Liver (tissue), 9 donors: Measurements from ENCODE around the gene PPM1N. TPM values are rescaled to one million over a fixed set of nuclear protein-coding genes. Genes with fewer than 3 reads are reported as not detected.

Source experiments
- DNase-seq: peaks from one replicate; pipeline ENCODE4 v3.0.0-alpha.2; 2017; ENCODE audit warnings: low spot score
- H3K27ac ChIP-seq, 2 donors: one replicate each; pipeline ENCODE4 v1.7.0; 2013; ENCODE audit warnings: inconsistent platforms in 2 of 2, low read length in 2 of 2, control low read depth in 1 of 2, low read depth in 1 of 2, mild to moderate bottlenecking in 1 of 2
- H3K27me3 ChIP-seq, 4 donors: one replicate each; pipeline versions ENCODE4 v1.6.1 to v1.7.0; 2013; ENCODE audit warnings: low read length in 3 of 4, inconsistent platforms in 1 of 4, mild to moderate bottlenecking in 1 of 4, moderate library complexity in 1 of 4; ENCODE audit not compliant: control insufficient read depth in 4 of 4, insufficient read depth in 4 of 4
- H3K36me3 ChIP-seq, 4 donors: one replicate each; pipeline versions ENCODE4 v1.6.1 to v1.7.0; 2013; ENCODE audit warnings: low read length in 3 of 4, mild to moderate bottlenecking in 3 of 4, low read depth in 1 of 4, moderate library complexity in 1 of 4; ENCODE audit not compliant: control insufficient read depth in 4 of 4, insufficient read depth in 3 of 4
- H3K4me1 ChIP-seq, 4 donors: one replicate each; pipeline versions ENCODE4 v1.6.1 to v1.7.0; 2013; ENCODE audit warnings: low read length in 3 of 4, mild to moderate bottlenecking in 3 of 4, moderate library complexity in 1 of 4; ENCODE audit not compliant: control insufficient read depth in 4 of 4, insufficient read depth in 4 of 4
- H3K4me3 ChIP-seq, 3 donors: one replicate each; pipeline versions ENCODE4 v1.6.1 to v1.7.0; 2013; ENCODE audit warnings: low read length in 3 of 3, control low read depth in 1 of 3, low read depth in 1 of 3, mild to moderate bottlenecking in 1 of 3
- H3K9ac ChIP-seq, 2 donors: one replicate each; pipeline ENCODE4 v1.7.0; 2013; ENCODE audit warnings: low read length in 2 of 2, mild to moderate bottlenecking in 2 of 2, moderate library complexity in 2 of 2, control low read depth in 1 of 2, low read depth in 1 of 2
- H3K9me3 ChIP-seq, 4 donors: one replicate each; pipeline versions ENCODE4 v1.6.1 to v1.7.0; 2013; ENCODE audit warnings: low read length in 3 of 4; ENCODE audit not compliant: control insufficient read depth in 4 of 4
- EGR1 ChIP-seq, 2 donors: IDR thresholded peaks; 2 replicates each; pipeline ENCODE4 v1.6.1; 2016 to 2018; ENCODE audit warnings: antibody characterized with exemption in 2 of 2, low read depth in 2 of 2
- FOXA1 ChIP-seq: IDR thresholded peaks from 2 replicates; pipeline ENCODE4 v1.6.1; 2016; ENCODE audit warnings: antibody characterized with exemption
- FOXA2 ChIP-seq: IDR thresholded peaks from 2 replicates; pipeline ENCODE4 v1.6.1; 2016; ENCODE audit warnings: antibody characterized with exemption
- HNF4A ChIP-seq, 2 donors: conservative IDR thresholded peaks; 2 replicates each; pipeline ENCODE4 v1.6.1; 2016; ENCODE audit warnings: antibody characterized with exemption in 2 of 2, mild to moderate bottlenecking in 2 of 2
- HNF4G ChIP-seq: IDR thresholded peaks from 2 replicates; pipeline ENCODE4 v1.6.1; 2016; ENCODE audit warnings: antibody characterized with exemption
- JUND ChIP-seq, 2 donors: IDR thresholded peaks; 2 replicates each; pipeline ENCODE4 v1.6.1; 2016; ENCODE audit warnings: antibody characterized with exemption in 2 of 2
- NR2F2 ChIP-seq: IDR thresholded peaks from 2 replicates; pipeline ENCODE4 v1.6.1; 2016; ENCODE audit warnings: antibody characterized with exemption
- RAD21 ChIP-seq, 2 donors: IDR thresholded peaks; 2 replicates each; pipeline ENCODE4 v1.6.1; 2016; ENCODE audit warnings: antibody characterized with exemption in 2 of 2, mild to moderate bottlenecking in 2 of 2
- RXRA ChIP-seq, 2 donors: IDR thresholded peaks; 2 replicates each; pipeline ENCODE4 v1.6.1; 2017 to 2018; ENCODE audit warnings: antibody characterized with exemption in 2 of 2, mild to moderate bottlenecking in 1 of 2
- SP1 ChIP-seq: IDR thresholded peaks from 2 replicates; pipeline ENCODE4 v1.6.1; 2018; ENCODE audit warnings: antibody characterized with exemption, mild to moderate bottlenecking
- TAF1 ChIP-seq: conservative IDR thresholded peaks from 2 replicates; pipeline ENCODE4 v1.6.1; 2016; ENCODE audit warnings: antibody characterized with exemption, mild to moderate bottlenecking
- YY1 ChIP-seq: IDR thresholded peaks from 2 replicates; pipeline ENCODE4 v1.6.1; 2016; ENCODE audit warnings: antibody characterized with exemption, mild to moderate bottlenecking
- WGBS: extraction: QIAGEN DNeasy Blood & Tissue Kit; methylation state at CpG from one replicate; pipeline ENCODE4 v1.1.7; 2013; 5-methylcytosine and 5-hydroxymethylcytosine counted together
- polyA plus RNA-seq, 2 donors: library from polyadenylated mRNA; stranded (reverse) in 1 of 2; unstranded in 1 of 2; fragments of 200-250 nt in 1 of 2; fragments of >200 nt in 1 of 2; fragmentation: Nextera tagmentation in 1 of 2; extraction: Ambion mirVana in 1 of 2; gene quantifications; one replicate each; pipeline versions ENCODE4 v1.2.1 to v1.2.3, GENCODE V29; 2013 to 2015
- total RNA-seq, 2 donors: library from RNA; depleted of rRNA; stranded (reverse); fragments of >200 nt; gene quantifications; one replicate each; pipeline ENCODE4 v1.2.3, GENCODE V29; 2014
- TF ChIP-seq, protein P1 (sequence below): IDR thresholded peaks from 2 replicates; pipeline ENCODE4 v1.6.1; 2016; ENCODE audit warnings: antibody characterized with exemption, mild to moderate bottlenecking
- TF ChIP-seq, protein P2 (sequence below): IDR thresholded peaks from 2 replicates; pipeline ENCODE4 v1.6.1; 2016; ENCODE audit warnings: antibody characterized with exemption
- TF ChIP-seq, protein P3 (sequence below): fragments of 150-350 bp; IDR thresholded peaks from 2 replicates; pipeline ENCODE4 v1.5.1; 2017; ENCODE audit warnings: improper control_type of control experiment, low read depth, low read length; ENCODE audit not compliant: missing input control
- TF ChIP-seq, protein P4 (sequence below): IDR thresholded peaks from 2 replicates; pipeline ENCODE4 v1.6.1; 2016; ENCODE audit warnings: antibody characterized with exemption
- TF ChIP-seq, protein P5 (sequence below): IDR thresholded peaks from 2 replicates; pipeline ENCODE4 v1.6.1; 2016; ENCODE audit warnings: antibody characterized with exemption
- donor health status: healthy.
- donor health status: healthy.
- donor health status: healthy.
- donor health status: healthy.
- donor health status: healthy.

Gene PPM1N
- total and polyA plus RNA-seq, 4 donors: 0.17 to 1.5 (median 0.47) TPM

DNA sequence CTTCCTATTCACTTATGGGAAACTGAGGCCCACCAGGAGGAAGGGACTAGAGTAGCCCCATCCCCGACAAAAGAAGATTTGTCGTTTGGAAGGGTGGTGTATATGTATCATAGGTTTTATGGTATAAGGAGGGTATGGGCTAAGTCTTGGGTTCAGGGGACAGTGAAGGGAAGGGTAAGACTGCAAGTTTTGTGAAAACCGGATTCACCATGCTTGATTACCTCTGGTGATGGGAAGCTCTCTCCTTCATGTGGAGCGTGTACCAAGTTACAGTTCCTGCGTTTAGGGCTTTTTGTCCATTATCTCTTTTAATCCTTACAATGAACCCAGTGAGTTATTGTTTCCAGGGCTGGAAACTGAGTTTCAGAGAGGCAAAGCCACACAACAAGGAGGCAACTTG, 12.8 kb downstream of the PPM1N start:
- no peak overlapping the region for H3K4me3 ChIP-seq
- H3K27ac ChIP-seq: no peak overlapping the region
- H3K9me3 ChIP-seq: no peaks in the 10 kb centered on the region
- WGBS: 92% methylated on average over 5 of the region's 5 CpGs
- peaks cover 12 to 49% (median 32%) of the 10 kb centered on the region in 4 donors for H3K4me1 ChIP-seq
- DNase-seq: no peak
- no peaks in the 10 kb centered on the region for H3K27me3 ChIP-seq
- H3K36me3 ChIP-seq: no peaks in the 10 kb centered on the region
- no peak for TF ChIP-seq FOXA1
- TF ChIP-seq, protein P1, sequence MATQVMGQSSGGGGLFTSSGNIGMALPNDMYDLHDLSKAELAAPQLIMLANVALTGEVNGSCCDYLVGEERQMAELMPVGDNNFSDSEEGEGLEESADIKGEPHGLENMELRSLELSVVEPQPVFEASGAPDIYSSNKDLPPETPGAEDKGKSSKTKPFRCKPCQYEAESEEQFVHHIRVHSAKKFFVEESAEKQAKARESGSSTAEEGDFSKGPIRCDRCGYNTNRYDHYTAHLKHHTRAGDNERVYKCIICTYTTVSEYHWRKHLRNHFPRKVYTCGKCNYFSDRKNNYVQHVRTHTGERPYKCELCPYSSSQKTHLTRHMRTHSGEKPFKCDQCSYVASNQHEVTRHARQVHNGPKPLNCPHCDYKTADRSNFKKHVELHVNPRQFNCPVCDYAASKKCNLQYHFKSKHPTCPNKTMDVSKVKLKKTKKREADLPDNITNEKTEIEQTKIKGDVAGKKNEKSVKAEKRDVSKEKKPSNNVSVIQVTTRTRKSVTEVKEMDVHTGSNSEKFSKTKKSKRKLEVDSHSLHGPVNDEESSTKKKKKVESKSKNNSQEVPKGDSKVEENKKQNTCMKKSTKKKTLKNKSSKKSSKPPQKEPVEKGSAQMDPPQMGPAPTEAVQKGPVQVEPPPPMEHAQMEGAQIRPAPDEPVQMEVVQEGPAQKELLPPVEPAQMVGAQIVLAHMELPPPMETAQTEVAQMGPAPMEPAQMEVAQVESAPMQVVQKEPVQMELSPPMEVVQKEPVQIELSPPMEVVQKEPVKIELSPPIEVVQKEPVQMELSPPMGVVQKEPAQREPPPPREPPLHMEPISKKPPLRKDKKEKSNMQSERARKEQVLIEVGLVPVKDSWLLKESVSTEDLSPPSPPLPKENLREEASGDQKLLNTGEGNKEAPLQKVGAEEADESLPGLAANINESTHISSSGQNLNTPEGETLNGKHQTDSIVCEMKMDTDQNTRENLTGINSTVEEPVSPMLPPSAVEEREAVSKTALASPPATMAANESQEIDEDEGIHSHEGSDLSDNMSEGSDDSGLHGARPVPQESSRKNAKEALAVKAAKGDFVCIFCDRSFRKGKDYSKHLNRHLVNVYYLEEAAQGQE: no peak
- TF ChIP-seq, protein P2, sequence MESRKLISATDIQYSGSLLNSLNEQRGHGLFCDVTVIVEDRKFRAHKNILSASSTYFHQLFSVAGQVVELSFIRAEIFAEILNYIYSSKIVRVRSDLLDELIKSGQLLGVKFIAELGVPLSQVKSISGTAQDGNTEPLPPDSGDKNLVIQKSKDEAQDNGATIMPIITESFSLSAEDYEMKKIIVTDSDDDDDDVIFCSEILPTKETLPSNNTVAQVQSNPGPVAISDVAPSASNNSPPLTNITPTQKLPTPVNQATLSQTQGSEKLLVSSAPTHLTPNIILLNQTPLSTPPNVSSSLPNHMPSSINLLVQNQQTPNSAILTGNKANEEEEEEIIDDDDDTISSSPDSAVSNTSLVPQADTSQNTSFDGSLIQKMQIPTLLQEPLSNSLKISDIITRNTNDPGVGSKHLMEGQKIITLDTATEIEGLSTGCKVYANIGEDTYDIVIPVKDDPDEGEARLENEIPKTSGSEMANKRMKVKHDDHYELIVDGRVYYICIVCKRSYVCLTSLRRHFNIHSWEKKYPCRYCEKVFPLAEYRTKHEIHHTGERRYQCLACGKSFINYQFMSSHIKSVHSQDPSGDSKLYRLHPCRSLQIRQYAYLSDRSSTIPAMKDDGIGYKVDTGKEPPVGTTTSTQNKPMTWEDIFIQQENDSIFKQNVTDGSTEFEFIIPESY: no peak
- no peak for TF ChIP-seq HNF4G
- no peak for TF ChIP-seq YY1
- TF ChIP-seq, protein P3, sequence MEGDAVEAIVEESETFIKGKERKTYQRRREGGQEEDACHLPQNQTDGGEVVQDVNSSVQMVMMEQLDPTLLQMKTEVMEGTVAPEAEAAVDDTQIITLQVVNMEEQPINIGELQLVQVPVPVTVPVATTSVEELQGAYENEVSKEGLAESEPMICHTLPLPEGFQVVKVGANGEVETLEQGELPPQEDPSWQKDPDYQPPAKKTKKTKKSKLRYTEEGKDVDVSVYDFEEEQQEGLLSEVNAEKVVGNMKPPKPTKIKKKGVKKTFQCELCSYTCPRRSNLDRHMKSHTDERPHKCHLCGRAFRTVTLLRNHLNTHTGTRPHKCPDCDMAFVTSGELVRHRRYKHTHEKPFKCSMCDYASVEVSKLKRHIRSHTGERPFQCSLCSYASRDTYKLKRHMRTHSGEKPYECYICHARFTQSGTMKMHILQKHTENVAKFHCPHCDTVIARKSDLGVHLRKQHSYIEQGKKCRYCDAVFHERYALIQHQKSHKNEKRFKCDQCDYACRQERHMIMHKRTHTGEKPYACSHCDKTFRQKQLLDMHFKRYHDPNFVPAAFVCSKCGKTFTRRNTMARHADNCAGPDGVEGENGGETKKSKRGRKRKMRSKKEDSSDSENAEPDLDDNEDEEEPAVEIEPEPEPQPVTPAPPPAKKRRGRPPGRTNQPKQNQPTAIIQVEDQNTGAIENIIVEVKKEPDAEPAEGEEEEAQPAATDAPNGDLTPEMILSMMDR: no peak
- TF ChIP-seq RAD21 (IDR thresholded peaks at IDR 0.05): no peak
- TF ChIP-seq JUND (IDR thresholded peaks at IDR 0.05): no peak
- TF ChIP-seq, protein P4, sequence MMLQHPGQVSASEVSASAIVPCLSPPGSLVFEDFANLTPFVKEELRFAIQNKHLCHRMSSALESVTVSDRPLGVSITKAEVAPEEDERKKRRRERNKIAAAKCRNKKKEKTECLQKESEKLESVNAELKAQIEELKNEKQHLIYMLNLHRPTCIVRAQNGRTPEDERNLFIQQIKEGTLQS: no peak
- TF ChIP-seq FOXA2: no peak
- no peak for TF ChIP-seq EGR1 (IDR thresholded peaks at IDR 0.05; ENCODE audit: low read depth in 2 of 2)
- no peak for TF ChIP-seq HNF4A (conservative IDR thresholded peaks at IDR 0.05)
- no peak for TF ChIP-seq RXRA (IDR thresholded peaks at IDR 0.05)
- TF ChIP-seq NR2F2: no peak
- no peak overlapping the region for H3K9ac ChIP-seq

DNA sequence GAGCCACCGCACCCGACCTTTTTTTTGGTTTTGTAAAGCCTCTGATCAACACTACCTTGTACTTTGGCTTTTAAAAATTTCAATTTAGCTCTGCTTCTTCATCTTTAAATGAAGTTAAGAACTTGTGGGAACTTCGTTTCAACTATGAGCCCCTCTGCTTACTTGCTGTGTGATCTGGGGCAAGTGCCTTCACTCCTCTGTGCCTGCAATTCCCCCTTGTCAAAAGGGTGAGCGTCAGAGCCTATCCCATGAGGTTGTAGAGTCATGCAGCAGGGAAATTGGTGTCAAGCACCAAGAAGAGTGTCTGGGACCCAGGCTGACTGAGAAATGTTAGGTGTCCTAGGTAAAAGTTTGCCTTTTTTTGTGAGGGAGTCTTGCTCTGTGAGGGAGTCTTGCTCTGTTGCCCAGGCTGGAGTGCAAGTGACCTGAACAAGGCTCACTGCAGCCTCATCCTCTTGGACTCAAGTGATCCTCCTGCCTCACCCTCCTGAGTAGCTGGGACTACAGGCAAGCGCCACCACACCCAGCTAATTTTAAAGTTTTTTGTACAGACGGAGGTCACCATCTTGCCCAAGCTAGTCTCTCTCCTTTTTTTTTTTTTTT, 14.7 kb downstream of the PPM1N start:
- WGBS: 89% methylated on average over 6 of the region's 6 CpGs
- H3K9ac ChIP-seq: no peak overlapping the region
- no peak overlapping the region for H3K27ac ChIP-seq
- DNase-seq: no peak
- H3K36me3 ChIP-seq: peaks cover 0 to 2% (median 1%) of the 10 kb centered on the region in 4 donors
- H3K9me3 ChIP-seq: no peaks in the 10 kb centered on the region
- no peaks in the 10 kb centered on the region for H3K27me3 ChIP-seq
- peaks cover 12 to 39% (median 30%) of the 10 kb centered on the region in 4 donors for H3K4me1 ChIP-seq
- H3K4me3 ChIP-seq: no peak overlapping the region
- no peak for TF ChIP-seq TAF1
- no peak for TF ChIP-seq HNF4G
- TF ChIP-seq, protein P4: no peak
- TF ChIP-seq, protein P3: no peak
- no peak for TF ChIP-seq FOXA1
- no peak for TF ChIP-seq RXRA (IDR thresholded peaks at IDR 0.05)
- TF ChIP-seq EGR1 (IDR thresholded peaks at IDR 0.05; ENCODE audit: low read depth in 2 of 2): no peak
- TF ChIP-seq, protein P5, sequence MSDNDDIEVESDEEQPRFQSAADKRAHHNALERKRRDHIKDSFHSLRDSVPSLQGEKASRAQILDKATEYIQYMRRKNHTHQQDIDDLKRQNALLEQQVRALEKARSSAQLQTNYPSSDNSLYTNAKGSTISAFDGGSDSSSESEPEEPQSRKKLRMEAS: no peak
- no peak for TF ChIP-seq JUND (IDR thresholded peaks at IDR 0.05)
- TF ChIP-seq, protein P1: no peak
- TF ChIP-seq YY1: no peak
- no peak for TF ChIP-seq HNF4A (conservative IDR thresholded peaks at IDR 0.05)
- no peak for TF ChIP-seq SP1
